ENCODE data around the gene BRMS1.

Gene BRMS1

DNA sequence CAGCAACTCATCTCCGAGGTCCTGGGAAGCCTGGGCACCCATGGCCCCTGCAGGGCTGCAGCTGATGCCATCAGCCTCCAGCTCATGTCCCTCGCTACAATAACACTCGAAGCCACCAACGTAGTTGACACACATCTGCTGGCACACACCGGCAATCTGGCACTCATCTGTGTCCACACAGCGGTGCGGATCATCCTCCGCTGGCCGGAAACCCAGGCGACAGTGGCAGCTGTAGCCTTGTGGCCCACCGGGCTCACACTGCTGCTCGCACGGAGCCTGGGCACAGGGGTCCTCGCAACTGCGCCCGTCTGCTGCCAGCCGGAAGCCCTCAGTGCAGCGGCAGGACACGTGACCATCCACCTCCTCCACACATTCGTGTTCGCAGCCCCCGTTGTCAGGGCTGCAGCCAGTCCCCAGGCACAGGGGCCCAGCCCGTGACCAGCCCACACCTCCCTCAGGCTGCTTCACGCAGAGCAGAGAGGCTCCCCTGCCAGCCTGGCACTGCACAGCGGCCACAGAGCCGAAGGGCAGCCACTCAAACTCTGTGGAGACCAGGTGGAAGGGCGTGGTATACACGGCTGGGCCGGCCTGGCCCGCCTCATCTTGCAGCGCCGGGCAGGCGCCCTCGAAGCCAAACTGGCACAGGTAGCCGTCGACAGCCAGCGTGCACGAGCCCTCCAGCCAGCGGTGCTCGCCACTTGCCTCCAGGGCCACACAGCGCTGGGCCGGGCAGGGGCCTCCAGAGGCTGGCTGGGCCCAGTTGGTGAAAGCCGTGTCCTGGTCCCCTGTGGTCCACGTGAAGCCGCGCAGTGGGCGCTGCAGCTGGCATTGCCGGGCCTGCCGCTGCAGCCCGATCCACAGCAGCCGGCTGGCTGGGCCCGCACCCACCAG, 28.7 kb downstream of the BRMS1 start:
- Histone ChIP-seq H3K79me1 (replicated peaks; ENCODE audit: low read length, poor library complexity, severe bottlenecking) (peaks cover 5% of the 10 kb centered on the region), H4K8ac (ENCODE audit: low read length) (peak overlapping the region; percentile 66), H3K9ac (ENCODE audit: low read length) (peak overlapping the region; percentile 94), H3K23ac (ENCODE audit: low read length in 2 of 2) (peak overlapping the region in 1 of 2 experiments; percentile 66), H3K4ac (ENCODE audit: low read depth in 1 of 2, low read length in 2 of 2) (peak overlapping the region; percentile 62 to 90), H3K4me2 (ENCODE audit: low read length, poor library complexity, severe bottlenecking) (peak overlapping the region; percentile 69), H3K4me1 (ENCODE audit: control insufficient read depth, insufficient read depth, low read depth, low read length) (peaks cover 51% of the 10 kb centered on the region), H3K18ac (ENCODE audit: low read depth in 1 of 2, low read length in 2 of 2) (peak overlapping the region; percentile 81 to 93), H2BK5ac (ENCODE audit: low read depth, low read length, poor library complexity, severe bottlenecking) (no peak overlapping the region), H2BK120ac (ENCODE audit: low read depth, low read length) (peak overlapping the region; percentile 71), H4K91ac (ENCODE audit: low read length) (peak overlapping the region; percentile 67), H3K27me3 (ENCODE audit: control insufficient read depth in 1 of 2, insufficient read depth in 1 of 2, low read length in 2 of 2) (no peaks in the 10 kb centered on the region), H2BK15ac (ENCODE audit: low read depth, poor library complexity, severe bottlenecking) (peak overlapping the region; percentile 87), H3K36me3 (ENCODE audit: control insufficient read depth in 1 of 2, insufficient read depth in 2 of 2, low read depth in 1 of 2, low read length in 2 of 2) (peaks cover 8 to 17% of the 10 kb centered on the region in 2 experiments), H3K27ac (ENCODE audit: low read length, poor library complexity, severe bottlenecking) (no peak overlapping the region), H3K4me3 (ENCODE audit: insufficient read depth in 1 of 2, low read depth in 1 of 2, low read length in 2 of 2) (peak overlapping the region; percentile 23 to 99), H3K14ac (ENCODE audit: low read length in 2 of 2) (peak overlapping the region in 1 of 2 experiments; percentile 98), H3K9me3 (ENCODE audit: control insufficient read depth, low read length) (no peaks in the 10 kb centered on the region), H2BK12ac (ENCODE audit: low read length in 2 of 2) (peak overlapping the region; percentile 71 to 91), H2AFZ (ENCODE audit: low read depth, low read length) (no peak overlapping the region), H2AK5ac (ENCODE audit: low read length, severe bottlenecking) (peak overlapping the region; percentile 49)
- WGBS, result 84% methylated on average over 52 of the region's 52 CpGs
- DNase-seq, result no peak

DNA sequence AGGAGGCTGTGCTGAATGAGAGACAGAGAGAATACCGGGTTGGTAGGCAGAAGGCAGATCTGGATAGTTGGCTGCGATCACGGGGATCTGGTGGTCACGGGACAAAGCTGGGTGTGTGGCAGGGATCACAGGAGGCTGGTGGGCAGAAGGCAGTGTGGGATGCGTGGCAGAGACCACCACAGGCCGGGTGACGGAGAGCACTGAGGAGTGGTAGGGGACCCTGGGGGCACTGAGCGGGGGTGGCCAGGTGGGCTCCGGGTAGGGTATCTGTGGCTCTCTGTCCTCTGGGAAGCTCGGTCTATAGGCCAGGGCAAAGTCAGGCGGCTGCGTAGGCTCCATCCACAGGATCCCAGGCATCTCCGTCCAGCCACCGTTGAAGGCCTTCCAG, 29.4 kb downstream of the BRMS1 start:
- no peak overlapping the region for H3K4me2 ChIP-seq (ENCODE audit: low read length, poor library complexity, severe bottlenecking)
- no peak overlapping the region for H3K4ac ChIP-seq (ENCODE audit: low read depth in 1 of 2, low read length in 2 of 2)
- WGBS, result 97% methylated on average over 14 of the region's 14 CpGs
- no peak overlapping the region for H3K23ac ChIP-seq (ENCODE audit: low read length in 2 of 2)
- H4K8ac ChIP-seq (ENCODE audit: low read length), result no peak overlapping the region
- H3K79me1 ChIP-seq (replicated peaks; ENCODE audit: low read length, poor library complexity, severe bottlenecking), result peaks cover 5% of the 10 kb centered on the region
- peak overlapping the region; percentile 94 for H3K9ac ChIP-seq (ENCODE audit: low read length)
- H3K27ac ChIP-seq (ENCODE audit: low read length, poor library complexity, severe bottlenecking), result no peak overlapping the region
- H3K9me3 ChIP-seq (ENCODE audit: control insufficient read depth, low read length), result no peaks in the 10 kb centered on the region
- no peak overlapping the region for H2AFZ ChIP-seq (ENCODE audit: low read depth, low read length)
- no peaks in the 10 kb centered on the region for H3K27me3 ChIP-seq (ENCODE audit: control insufficient read depth in 1 of 2, insufficient read depth in 1 of 2, low read length in 2 of 2)
- H2BK12ac ChIP-seq (ENCODE audit: low read length in 2 of 2), result peak overlapping the region; percentile 28 to 91
- peak overlapping the region in 1 of 2 experiments; percentile 81 for H3K14ac ChIP-seq (ENCODE audit: low read length in 2 of 2)
- peaks cover 51% of the 10 kb centered on the region for H3K4me1 ChIP-seq (ENCODE audit: control insufficient read depth, insufficient read depth, low read depth, low read length)
- H2BK15ac ChIP-seq (ENCODE audit: low read depth, poor library complexity, severe bottlenecking), result peak overlapping the region; percentile 71
- H2BK5ac ChIP-seq (ENCODE audit: low read depth, low read length, poor library complexity, severe bottlenecking), result no peak overlapping the region
- H3K4me3 ChIP-seq (ENCODE audit: insufficient read depth in 1 of 2, low read depth in 1 of 2, low read length in 2 of 2), result peak overlapping the region in 1 of 2 experiments; percentile 99
- no peak overlapping the region for H2AK5ac ChIP-seq (ENCODE audit: low read length, severe bottlenecking)
- H2BK120ac ChIP-seq (ENCODE audit: low read depth, low read length), result no peak overlapping the region
- DNase-seq, result no peak
- peak overlapping the region in 1 of 2 experiments; percentile 55 for H3K18ac ChIP-seq (ENCODE audit: low read depth in 1 of 2, low read length in 2 of 2)
- H4K91ac ChIP-seq (ENCODE audit: low read length), result peak overlapping the region; percentile 67
- peaks cover 8 to 17% of the 10 kb centered on the region in 2 experiments for H3K36me3 ChIP-seq (ENCODE audit: control insufficient read depth in 1 of 2, insufficient read depth in 2 of 2, low read depth in 1 of 2, low read length in 2 of 2)

DNA sequence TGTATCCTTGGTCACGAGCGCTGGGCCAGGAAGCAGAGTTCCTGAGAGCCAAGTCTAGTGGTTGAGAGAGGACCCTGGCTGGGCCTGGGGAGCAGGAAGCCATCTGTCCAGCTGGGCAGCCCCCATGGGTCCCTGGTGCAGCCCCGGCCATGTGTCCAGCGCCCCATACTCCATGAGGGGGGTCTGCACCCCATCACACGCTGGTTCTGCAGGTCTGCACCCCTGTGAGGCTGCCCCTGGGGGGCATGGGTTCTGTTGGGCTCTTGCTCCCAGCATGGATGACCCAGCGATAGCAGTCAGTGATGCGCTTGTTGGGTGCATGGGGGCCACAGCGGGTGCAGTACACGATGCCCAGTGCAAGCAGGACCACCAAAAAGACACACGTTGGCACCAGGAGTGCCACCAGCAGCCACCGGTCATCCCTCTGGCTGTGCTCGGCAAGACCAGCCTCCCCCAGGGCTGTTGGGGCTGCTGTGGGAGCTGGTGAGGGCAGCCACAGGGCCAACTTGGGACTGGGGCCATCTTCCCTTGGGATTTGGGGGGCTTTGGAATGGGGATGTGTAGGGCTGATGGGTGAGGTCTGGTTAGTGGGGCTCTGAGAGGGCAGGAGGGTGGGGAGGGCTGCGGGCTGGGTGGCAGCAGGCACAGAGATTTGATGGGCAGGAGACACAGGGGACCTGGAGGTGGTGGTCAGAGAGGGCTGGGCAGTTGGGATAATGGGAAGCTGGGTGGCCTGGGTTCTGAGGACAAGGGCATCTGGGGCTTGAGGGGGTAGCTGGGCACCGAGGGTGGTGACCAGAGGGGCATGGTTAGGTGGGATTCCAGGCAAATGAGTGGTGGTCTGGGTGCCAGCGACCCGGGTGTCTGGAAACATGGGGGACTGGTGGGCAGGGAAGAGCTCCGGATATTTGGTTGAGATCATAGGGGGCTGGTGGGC, 30.1 kb downstream of the BRMS1 start:
- Histone ChIP-seq H3K27ac (ENCODE audit: low read length, poor library complexity, severe bottlenecking) (no peak overlapping the region), H3K4me2 (ENCODE audit: low read length, poor library complexity, severe bottlenecking) (no peak overlapping the region), H3K79me1 (replicated peaks; ENCODE audit: low read length, poor library complexity, severe bottlenecking) (peaks cover 5% of the 10 kb centered on the region), H2BK5ac (ENCODE audit: low read depth, low read length, poor library complexity, severe bottlenecking) (no peak overlapping the region), H2AFZ (ENCODE audit: low read depth, low read length) (no peak overlapping the region), H3K36me3 (ENCODE audit: control insufficient read depth in 1 of 2, insufficient read depth in 2 of 2, low read depth in 1 of 2, low read length in 2 of 2) (peaks cover 8 to 17% of the 10 kb centered on the region in 2 experiments), H3K4me1 (ENCODE audit: control insufficient read depth, insufficient read depth, low read depth, low read length) (peaks cover 51% of the 10 kb centered on the region), H4K8ac (ENCODE audit: low read length) (peak overlapping the region; percentile 32), H2BK15ac (ENCODE audit: low read depth, poor library complexity, severe bottlenecking) (peak overlapping the region; percentile 71), H2BK120ac (ENCODE audit: low read depth, low read length) (peak overlapping the region; percentile 94), H3K14ac (ENCODE audit: low read length in 2 of 2) (peak overlapping the region in 1 of 2 experiments; percentile 3), H3K9me3 (ENCODE audit: control insufficient read depth, low read length) (no peaks in the 10 kb centered on the region), H3K18ac (ENCODE audit: low read depth in 1 of 2, low read length in 2 of 2) (peak overlapping the region; percentile 76 to 98), H4K91ac (ENCODE audit: low read length) (peak overlapping the region; percentile 79), H3K4me3 (ENCODE audit: insufficient read depth in 1 of 2, low read depth in 1 of 2, low read length in 2 of 2) (peak overlapping the region in 1 of 2 experiments; percentile 99), H3K4ac (ENCODE audit: low read depth in 1 of 2, low read length in 2 of 2) (peak overlapping the region; percentile 90 to 96), H3K23ac (ENCODE audit: low read length in 2 of 2) (peak overlapping the region in 1 of 2 experiments; percentile 30), H2BK12ac (ENCODE audit: low read length in 2 of 2) (peak overlapping the region; percentile 86 to 89), H3K27me3 (ENCODE audit: control insufficient read depth in 1 of 2, insufficient read depth in 1 of 2, low read length in 2 of 2) (no peaks in the 10 kb centered on the region), H2AK5ac (ENCODE audit: low read length, severe bottlenecking) (peak overlapping the region; percentile 11), H3K9ac (ENCODE audit: low read length) (peak overlapping the region; percentile 94)
- DNase-seq, result no peak
- WGBS, result 91% methylated on average over 17 of the region's 17 CpGs
